DND-41 (cell line): Measurements from ENCODE around the gene TUBAL3.

Experiments
- EZH2 ChIP-seq: IDR thresholded peaks from 3 replicates; pipeline ENCODE4 v1.6.1; 2012; ENCODE audit warnings: borderline replicate concordance, low read depth, mild to moderate bottlenecking, moderate library complexity, low read length, inconsistent platforms; ENCODE audit not compliant: severe bottlenecking
- TF ChIP-seq, protein P1 (sequence below): IDR thresholded peaks from 2 replicates; pipeline ENCODE4 v1.5.1; 2012; ENCODE audit warnings: borderline replicate concordance, low read length, moderate library complexity, mild to moderate bottlenecking; ENCODE audit not compliant: poor library complexity, severe bottlenecking; ENCODE audit errors: extremely low read depth

DNA sequence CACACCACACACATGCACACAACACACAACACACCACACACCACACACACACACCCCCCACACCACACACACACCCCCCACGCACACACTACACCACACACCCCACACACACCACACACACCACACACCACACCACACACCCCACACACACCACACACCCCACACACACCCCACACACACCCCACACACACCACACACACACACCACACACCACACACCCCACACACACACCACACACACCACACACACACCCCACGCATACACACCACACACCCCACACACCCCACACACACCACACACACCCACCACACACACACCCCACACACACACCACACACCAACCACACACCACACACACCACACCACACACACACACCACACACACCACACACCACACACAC is 23.4 kb downstream of the TUBAL3 start:
- TF ChIP-seq, protein P1, sequence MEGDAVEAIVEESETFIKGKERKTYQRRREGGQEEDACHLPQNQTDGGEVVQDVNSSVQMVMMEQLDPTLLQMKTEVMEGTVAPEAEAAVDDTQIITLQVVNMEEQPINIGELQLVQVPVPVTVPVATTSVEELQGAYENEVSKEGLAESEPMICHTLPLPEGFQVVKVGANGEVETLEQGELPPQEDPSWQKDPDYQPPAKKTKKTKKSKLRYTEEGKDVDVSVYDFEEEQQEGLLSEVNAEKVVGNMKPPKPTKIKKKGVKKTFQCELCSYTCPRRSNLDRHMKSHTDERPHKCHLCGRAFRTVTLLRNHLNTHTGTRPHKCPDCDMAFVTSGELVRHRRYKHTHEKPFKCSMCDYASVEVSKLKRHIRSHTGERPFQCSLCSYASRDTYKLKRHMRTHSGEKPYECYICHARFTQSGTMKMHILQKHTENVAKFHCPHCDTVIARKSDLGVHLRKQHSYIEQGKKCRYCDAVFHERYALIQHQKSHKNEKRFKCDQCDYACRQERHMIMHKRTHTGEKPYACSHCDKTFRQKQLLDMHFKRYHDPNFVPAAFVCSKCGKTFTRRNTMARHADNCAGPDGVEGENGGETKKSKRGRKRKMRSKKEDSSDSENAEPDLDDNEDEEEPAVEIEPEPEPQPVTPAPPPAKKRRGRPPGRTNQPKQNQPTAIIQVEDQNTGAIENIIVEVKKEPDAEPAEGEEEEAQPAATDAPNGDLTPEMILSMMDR, result no peak
- no peak for TF ChIP-seq EZH2
